ENCODE measurements around the gene OCA2. TPM values are rescaled to one million over a fixed set of nuclear protein-coding genes. Genes with fewer than 3 reads are reported as not detected.

OCA2 gene
- total RNA-seq, 1 experiment from 2014 or later, result 0.13 TPM

GRCh38 chr15:27764339-27764738, 334.8 kb downstream of the OCA2 start:
- in situ Hi-C loops (cut with HindIII; ENCODE audit: low pct_unique_long_range_greater_than_20kb, low sequenced_read_pairs), result no loop called here
- DNase-seq (ENCODE audit: low read depth, low spot score) (no peak), ATAC-seq (no peak)
- H3K36me3 ChIP-seq (ENCODE audit: control insufficient read depth, insufficient read depth, low read length), result no peaks in the 10 kb centered on the region
- H3K9me3 ChIP-seq (ENCODE audit: control insufficient read depth, insufficient read depth, low read depth, low read length), result no peaks in the 10 kb centered on the region
- BruUV-seq (replicated peaks), result no TSS peak
- TF ChIP-seq REST (IDR thresholded peaks at IDR 0.05; ENCODE audit: insufficient read depth in 1 of 2, low read depth in 2 of 2, low read length in 1 of 2) (no peak), POLR2AphosphoS5 (IDR thresholded peaks at IDR 0.05; ENCODE audit: low read depth, low read length) (no peak), TCF7L2 (IDR thresholded peaks at IDR 0.05; ENCODE audit: low read depth, low read length) (no peak), SIN3A (IDR thresholded peaks at IDR 0.05; ENCODE audit: borderline replicate concordance, insufficient read depth, low read depth, low read length) (no peak), CTCF (IDR thresholded peaks at IDR 0.05) (no peak)
- H3K4me3 ChIP-seq (ENCODE audit: low read depth in 2 of 2, low read length in 2 of 2), result no peak overlapping the region
- H3K27ac ChIP-seq (ENCODE audit: low read length), result no peak overlapping the region
- POLR2A ChIA-PET, result no interaction called here
- H3K4me1 ChIP-seq (ENCODE audit: control insufficient read depth, insufficient read depth, low read length), result no peaks in the 10 kb centered on the region
- intact Hi-C loops (cut with micrococcal nuclease; ENCODE audit: unreplicated experiment), result no loop called here
- H3K27me3 ChIP-seq (ENCODE audit: control insufficient read depth, insufficient read depth, low read length), result no peaks in the 10 kb centered on the region
- CTCF ChIA-PET, result no interaction called here

GRCh38 chr15:27763514-27763913, 335.6 kb downstream of the OCA2 start:
- BruUV-seq (replicated peaks), result no TSS peak
- H3K36me3 ChIP-seq (ENCODE audit: control insufficient read depth, insufficient read depth, low read length), result no peaks in the 10 kb centered on the region
- DNase-seq (ENCODE audit: low read depth, low spot score), result no peak
- in situ Hi-C loops (cut with HindIII; ENCODE audit: low pct_unique_long_range_greater_than_20kb, low sequenced_read_pairs), result no loop called here
- ATAC-seq, result no peak
- H3K27me3 ChIP-seq (ENCODE audit: control insufficient read depth, insufficient read depth, low read length), result no peaks in the 10 kb centered on the region
- no peak overlapping the region for H3K4me3 ChIP-seq (ENCODE audit: low read depth in 2 of 2, low read length in 2 of 2)
- ChIA-PET POLR2A (no interaction called here), CTCF (no interaction called here)
- no peaks in the 10 kb centered on the region for H3K9me3 ChIP-seq (ENCODE audit: control insufficient read depth, insufficient read depth, low read depth, low read length)
- H3K4me1 ChIP-seq (ENCODE audit: control insufficient read depth, insufficient read depth, low read length), result no peaks in the 10 kb centered on the region
- H3K27ac ChIP-seq (ENCODE audit: low read length), result no peak overlapping the region
- TF ChIP-seq REST (IDR thresholded peaks at IDR 0.05; ENCODE audit: insufficient read depth in 1 of 2, low read depth in 2 of 2, low read length in 1 of 2) (no peak), TCF7L2 (IDR thresholded peaks at IDR 0.05; ENCODE audit: low read depth, low read length) (no peak), CTCF (IDR thresholded peaks at IDR 0.05) (no peak), SIN3A (IDR thresholded peaks at IDR 0.05; ENCODE audit: borderline replicate concordance, insufficient read depth, low read depth, low read length) (no peak), POLR2AphosphoS5 (IDR thresholded peaks at IDR 0.05; ENCODE audit: low read depth, low read length) (no peak)
- intact Hi-C loops (cut with micrococcal nuclease; ENCODE audit: unreplicated experiment), result no loop called here

Measured in Panc1 (cell line).